Inflammatory macrophage treated with lipopolysaccharide for 4 hours (primary cell): ENCODE data around the gene GLRX5.
"Not testable (repeated sequence)": the region's sequence is repeated elsewhere in the genome, so short reads cannot be mapped to it uniquely, and the experiment has no call there.

Source experiments
- DNase-seq: peaks from one replicate; pipeline ENCODE4 v3.0.0-alpha.2; 2020

GLRX5 gene

DNA sequence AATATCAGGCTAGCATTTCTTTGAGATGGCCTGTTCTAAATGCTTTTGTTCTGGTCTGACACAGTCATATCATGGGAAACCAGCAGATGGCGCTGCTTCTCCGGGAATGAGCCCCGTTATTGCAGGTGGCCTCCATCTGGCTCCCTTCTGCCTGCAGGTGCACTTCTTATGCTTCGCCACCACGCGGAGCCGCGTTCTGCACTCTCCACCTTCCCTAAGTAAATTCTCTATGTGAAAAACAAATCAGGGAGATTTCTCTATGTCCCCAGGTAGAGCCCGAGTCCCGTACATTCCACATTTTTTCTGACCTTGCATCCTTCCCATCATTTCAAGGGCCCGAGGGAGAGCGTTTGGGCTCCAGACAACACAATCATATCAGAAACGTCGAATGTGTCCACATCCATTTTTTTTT lies 26.2 kb downstream of the GLRX5 start:
- peak; percentile 57 for DNase-seq

DNA sequence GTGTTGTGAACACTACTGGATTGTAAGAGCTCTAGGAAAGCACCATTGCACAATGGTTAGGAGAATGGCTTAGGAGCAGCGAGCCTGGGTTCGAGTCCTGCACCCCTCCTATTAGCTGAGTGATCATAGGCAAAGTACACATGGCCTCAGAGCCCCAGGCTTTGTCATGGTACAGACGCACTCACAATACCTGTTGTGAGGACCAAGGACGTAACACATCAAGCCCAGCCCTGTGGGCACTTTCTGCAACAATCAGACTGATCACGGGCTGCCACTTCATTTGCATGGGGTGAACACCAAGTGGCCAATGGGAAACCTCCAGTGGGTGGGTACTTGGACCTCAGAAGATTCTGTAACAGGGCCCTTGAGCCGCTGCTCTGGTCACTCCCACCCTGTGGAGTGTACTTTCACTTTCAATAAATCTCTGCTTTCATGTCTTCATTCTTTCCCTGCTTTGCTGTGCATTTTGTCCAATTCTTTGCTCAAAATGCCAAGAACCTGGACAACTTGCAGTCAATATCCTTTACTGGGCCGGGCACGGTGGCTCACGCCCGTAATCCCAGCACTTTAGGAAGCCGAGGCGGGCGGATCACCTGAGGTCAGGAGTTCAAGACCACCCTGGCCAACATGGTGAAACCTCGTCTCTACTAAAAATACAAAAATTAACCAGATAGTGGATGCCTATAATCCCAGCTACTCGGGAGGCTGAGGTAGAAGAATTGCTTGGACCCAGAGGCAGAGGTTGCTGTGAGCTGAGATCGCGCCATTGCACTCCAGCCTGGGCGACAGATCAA lies 28.2 kb downstream of the GLRX5 start:
- DNase-seq: peak; percentile 32

DNA sequence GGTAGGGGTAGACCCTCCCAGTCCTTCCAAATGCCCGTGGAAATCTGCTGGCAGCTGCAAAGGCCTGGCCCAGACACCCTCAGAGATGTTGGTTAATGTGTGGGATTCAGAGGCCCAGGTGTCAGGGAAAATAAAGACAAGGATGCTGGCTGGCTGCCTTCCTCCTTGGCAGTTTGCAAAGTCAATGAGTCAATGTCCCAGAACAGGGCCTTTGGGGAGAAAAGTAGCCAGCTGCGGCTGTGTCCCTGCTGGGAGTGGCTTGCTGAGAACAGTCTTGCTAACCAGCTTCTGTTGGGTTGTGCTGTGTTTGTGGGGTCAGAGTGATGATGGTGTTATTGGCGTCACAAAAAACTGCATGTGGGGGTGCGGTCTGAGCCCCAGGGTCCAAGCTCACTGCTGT lies 29.2 kb downstream of the GLRX5 start:
- DNase-seq: no peak

DNA sequence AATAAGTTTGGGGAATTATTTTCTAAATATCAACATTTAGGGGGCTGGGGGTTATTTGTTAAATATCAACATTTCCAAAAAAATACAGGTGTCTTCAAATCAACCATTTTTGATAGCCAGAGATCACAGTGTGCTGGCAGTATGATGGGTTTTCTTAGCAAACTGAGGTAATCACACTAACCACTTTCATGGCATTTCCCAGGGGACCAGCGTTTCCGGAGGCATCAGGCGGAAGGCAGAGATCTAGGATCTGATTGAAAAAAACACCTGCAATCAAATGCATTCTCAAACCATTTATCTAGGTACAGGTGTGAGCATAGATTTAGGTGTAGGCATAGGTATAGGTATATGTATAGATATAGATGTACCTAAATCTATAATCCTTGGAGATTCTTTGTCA lies 34.6 kb downstream of the GLRX5 start:
- no peak for DNase-seq

DNA sequence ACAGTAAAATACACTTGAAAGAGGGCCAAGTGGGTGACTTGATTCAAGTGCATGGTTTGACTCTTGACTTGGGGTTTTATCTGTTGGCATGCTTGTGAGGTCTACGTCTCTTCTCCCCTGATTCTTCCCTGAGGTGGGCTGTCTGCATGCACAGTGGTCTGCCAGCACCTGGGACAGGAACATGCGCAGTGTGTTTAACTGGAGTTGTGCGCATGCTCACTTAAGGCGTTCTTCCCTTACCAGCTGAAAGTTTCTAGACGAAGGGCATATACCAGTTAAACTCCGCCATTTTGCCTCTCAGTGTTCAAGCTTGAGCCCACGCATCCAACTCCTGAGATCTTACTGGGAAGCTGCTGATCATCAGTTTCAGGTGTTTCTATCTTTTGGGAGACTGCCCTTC lies 38.5 kb downstream of the GLRX5 start:
- DNase-seq: no peak

DNA sequence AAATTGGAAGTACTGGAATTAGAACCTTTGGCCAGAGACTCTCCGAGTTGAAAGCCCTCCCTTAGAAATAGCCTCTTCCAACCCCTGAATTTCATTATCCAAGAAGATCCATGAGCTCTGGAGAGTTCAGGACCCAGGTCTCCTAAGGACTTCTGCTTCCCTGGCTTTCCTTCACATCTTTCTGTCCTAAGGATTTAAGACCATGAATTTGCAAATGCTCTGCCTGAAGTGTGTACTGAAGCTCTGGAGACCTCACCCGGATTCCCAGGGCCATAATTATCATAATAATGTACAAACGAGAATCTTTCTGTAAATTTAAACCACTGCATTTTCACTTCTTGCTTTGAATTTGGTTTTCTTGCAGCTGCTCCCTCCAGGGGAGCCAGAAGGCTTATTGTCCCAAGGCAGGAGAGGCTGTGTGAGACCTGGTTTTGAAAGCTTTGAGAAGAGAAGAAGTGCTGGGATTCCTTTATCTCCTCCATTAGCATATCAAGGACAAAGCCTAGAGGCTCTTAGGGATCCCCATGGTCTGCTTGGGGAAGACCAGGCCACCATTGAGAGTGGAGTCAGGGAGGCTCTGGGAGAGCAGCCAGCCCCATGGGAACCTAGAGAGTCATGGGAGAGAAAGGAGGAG lies 41.1 kb downstream of the GLRX5 start:
- DNase-seq: no peak

DNA sequence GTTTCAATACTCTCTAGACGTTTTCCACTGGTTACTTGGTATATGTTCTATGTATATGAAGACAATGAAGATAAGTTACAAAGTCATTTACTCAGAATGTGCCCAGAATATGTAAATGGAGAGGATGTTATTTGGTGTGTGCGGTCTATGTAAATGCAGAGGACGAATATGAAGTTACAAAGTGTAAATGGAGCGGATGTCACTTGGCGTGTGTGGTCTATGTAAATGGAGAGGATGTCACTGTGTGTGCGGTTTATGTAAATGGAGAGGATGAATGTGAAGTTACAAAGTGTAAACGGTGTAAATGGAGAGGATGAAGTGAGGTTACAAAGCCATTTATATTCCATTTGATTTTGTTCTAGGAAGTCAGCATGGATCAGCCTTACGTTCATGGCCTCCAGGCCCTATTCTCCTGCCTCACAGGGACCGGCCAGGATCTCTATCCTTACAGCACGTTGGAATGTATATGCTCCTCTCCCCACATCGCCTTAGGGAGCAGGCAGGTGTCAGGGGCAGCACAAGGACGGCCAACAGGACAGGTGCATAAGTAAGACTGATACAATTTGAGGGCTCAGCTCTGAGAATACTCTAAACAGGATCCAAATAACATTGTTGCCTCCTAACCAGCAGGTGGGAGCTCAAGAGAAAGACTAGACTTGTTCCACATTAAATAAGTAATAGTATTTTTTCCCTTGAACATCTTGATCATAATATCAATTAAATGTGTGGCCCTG lies 42.4 kb downstream of the GLRX5 start:
- no peak for DNase-seq

DNA sequence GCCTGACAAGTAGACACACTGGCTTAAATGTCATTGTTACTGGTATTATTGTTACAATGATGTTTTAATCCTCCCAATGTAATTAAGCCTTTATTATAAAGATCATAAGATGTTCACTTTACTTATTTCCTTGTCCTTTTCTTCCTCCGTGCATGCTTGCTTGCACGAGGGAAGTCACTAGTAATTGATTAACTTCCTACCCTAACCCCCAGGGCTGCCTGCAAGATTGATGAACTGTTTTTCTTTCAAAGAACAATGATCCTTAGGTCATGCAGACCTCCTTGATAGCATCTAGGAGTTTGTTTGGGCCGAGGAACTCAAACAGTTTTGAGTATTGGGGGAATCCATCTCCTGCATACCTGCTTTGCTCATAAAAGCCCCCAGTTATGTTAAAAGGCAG lies 43.0 kb downstream of the GLRX5 start:
- no peak for DNase-seq

DNA sequence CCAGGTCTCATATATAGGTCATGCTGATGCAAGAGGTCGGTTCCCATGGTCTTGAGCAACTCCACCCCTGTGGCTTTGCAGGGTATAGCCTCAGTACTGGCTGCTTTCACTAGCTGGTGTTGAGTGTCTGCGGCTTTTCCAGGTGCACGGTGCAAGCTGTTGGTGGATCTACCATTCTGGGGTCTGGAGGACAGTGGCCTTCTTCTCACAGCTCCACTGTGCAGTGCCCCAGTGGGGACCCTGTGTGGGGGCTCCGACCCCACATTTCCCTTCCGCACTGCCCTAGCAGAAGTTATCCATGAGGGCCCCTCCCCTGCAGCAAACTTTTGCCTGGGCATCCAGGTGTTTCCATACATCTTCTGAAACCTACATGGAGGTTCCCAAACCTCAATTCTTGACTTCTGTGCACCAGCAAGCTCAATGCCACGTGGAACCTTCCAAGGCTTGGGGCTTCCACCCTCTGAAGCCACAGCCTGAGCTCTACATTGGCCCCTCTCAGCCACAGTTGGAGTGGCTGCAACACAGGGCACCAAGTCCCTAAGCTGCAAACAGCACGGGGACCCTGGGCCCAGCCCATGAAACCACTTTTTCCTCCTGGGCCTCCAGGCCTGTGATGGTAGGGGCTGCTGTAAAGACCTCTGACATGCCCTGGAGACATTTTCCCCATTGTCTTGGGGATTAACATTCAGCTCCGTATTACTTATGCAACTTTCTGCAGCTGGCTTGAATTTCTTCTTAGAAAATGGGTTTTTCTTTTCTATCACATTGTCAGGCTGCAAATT lies 49.2 kb downstream of the GLRX5 start:
- not testable (repeated sequence) for DNase-seq

DNA sequence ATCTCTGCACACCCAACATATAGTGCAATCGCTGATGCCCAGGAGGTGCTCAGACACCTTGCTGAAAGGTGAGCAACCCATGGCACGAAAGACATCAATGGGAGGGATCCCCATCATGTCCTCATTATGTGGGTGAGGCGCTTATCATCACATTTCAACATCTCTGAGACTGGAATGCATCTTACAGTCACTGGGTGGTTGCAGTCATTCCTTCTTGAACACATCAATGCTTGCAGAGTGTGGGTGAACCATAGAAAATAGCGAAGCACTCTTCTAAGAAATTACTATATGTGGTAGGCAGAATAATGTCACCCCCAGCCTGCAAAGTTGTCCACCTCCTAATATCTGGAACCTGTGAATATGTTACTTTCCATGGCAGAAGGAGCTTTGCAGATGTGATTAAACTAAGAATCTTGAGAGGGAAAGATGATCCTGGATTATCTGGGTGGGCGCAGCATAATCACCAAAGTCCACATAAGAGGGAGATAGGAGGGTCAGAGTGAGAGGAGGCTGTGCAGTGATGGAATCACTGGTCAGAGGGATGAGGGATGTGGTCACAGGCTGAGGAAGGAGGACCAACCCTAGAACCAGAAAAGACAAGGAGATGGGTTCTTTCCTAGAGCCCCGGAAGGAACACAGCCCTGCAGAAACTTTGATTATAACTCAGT lies 51.2 kb downstream of the GLRX5 start:
- no peak for DNase-seq

DNA sequence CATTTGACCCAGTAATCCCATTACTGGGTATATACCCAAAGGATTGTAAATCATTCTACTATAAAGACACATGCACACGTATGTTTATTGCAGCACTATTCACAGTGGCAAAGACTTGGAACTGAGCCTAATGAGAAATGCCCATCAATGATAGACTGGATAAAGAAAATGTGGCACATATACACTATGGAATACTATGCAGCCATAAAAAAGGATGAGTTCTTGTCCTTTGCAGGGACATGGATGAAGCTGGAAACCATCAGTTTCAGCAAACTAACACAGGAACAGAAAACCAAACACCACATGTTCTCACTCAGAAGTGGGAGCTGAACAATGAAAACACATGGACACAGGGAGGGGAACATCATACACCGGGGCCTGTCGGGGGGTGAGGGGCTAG lies 56.3 kb downstream of the GLRX5 start:
- DNase-seq: not testable (repeated sequence)
